HUES6 (cell line): ENCODE results near the gene P4HA1.
A peak's percentile ranks its signal among the peaks of the same experiment; 100 is the strongest.

Experiments
- H3K27ac ChIP-seq: 2 replicates; pipeline ENCODE4 v1.7.0; 2013; ENCODE audit warnings: low read depth, mild to moderate bottlenecking, low read length, inconsistent platforms
- H3K27me3 ChIP-seq: 2 replicates; pipeline ENCODE4 v1.6.1; 2013; ENCODE audit warnings: low read length; ENCODE audit not compliant: control insufficient read depth, insufficient read depth
- H3K36me3 ChIP-seq: 2 replicates; pipeline ENCODE4 v1.6.1; 2013; ENCODE audit warnings: low read length; ENCODE audit not compliant: control insufficient read depth, insufficient read depth
- H3K4me1 ChIP-seq: 2 replicates; pipeline ENCODE4 v1.6.1; 2013; ENCODE audit warnings: low read length; ENCODE audit not compliant: control insufficient read depth, insufficient read depth
- H3K4me3 ChIP-seq: 2 replicates; pipeline ENCODE4 v1.5.1; 2013; ENCODE audit warnings: low read depth, low read length
- H3K9ac ChIP-seq: one replicate; pipeline ENCODE4 v1.6.1; 2013; ENCODE audit warnings: mild to moderate bottlenecking, low read length
- H3K9me3 ChIP-seq: 2 replicates; pipeline ENCODE4 v1.6.1; 2013; ENCODE audit warnings: low read depth, low read length; ENCODE audit not compliant: control insufficient read depth, insufficient read depth

Gene P4HA1

DNA sequence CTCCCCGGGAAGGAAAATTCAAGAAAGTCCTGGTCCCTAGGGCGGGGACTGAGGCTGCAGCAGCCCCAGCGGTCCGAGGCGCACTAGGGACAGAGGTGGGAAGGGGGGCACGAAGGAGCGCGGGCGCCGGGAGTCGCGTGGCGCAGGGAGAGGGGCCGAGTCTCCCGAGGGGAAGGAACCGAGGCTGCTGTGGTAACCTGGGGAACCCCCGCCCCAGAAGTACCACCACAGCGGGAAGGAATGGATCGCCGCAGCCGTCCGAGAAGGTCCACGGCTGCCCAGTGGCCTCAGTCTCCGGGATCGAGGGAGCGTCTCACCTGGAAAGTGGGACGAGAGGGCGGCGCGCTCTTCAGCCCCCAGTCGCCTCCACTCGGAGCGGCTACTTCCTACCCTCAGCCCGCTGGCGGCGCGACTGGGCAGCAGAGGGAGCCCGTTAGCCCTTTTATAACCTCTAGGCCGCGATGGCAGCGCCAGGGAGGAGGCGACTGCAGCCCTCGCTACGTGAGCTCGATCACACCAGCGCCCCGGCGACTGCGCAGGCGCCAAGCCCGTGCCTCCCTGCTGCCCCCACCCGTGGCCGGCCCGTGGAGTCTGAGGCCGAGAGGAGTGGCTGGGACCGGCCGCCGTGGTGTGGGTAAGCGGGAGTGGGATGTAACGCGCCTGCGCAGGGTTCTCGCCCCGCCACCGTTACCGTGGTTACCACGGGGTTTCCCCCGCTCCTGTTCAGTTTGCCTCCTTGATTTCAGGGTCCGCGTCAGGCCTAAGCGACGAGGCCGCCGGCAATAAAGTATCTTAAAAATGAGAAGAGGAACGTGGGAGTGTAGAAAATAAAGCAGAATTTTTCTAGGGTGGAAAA, at the start of gene P4HA1:
Gene P4HA1 (minus strand): TSS at position 418 of the 856 bp plus-strand sequence. CDS start 21,983 bp downstream, outside the sequence.
- H3K9me3 ChIP-seq: no peaks in the 10 kb centered on the region
- H3K27ac ChIP-seq: peak within 1 kb of the TSS; percentile 73; the same call in 1 of the 2 replicates
- no peaks in the 10 kb centered on the region for H3K36me3 ChIP-seq
- H3K9ac ChIP-seq: peak within 1 kb of the TSS; percentile 88
- peak within 1 kb of the TSS; percentile 94 for H3K4me3 ChIP-seq
- peaks cover 11% of the 10 kb centered on the region for H3K4me1 ChIP-seq
- no peaks in the 10 kb centered on the region for H3K27me3 ChIP-seq

DNA sequence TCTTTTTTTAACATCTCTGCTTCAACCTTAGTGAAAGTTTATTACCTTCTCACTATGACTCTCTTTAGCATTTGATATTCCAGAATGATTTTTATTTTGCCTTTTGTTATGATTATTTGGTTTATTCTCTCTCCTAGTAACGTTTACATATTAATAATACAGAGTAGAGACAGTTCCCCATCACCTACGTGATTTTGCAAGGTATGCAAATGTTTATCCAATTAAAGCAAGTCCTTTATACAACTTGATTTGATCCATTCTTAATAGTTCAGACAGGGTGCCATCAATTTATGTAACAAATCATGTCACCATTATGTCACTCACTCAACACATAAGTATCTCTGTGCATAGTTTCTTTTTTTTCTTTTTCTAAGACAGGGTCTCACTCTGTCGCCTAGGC, 44.9 kb upstream of the P4HA1 start:
- Histone ChIP-seq H3K9me3 (no peaks in the 10 kb centered on the region), H3K9ac (no peak overlapping the region), H3K36me3 (peaks cover 79% of the 10 kb centered on the region), H3K27me3 (no peaks in the 10 kb centered on the region), H3K27ac (no peak overlapping the region), H3K4me1 (no peaks in the 10 kb centered on the region), H3K4me3 (no peak overlapping the region)

- no peaks in the 10 kb centered on the region for H3K4me1 ChIP-seq
- H3K9me3 ChIP-seq: no peaks in the 10 kb centered on the region
- no peak overlapping the region for H3K27ac ChIP-seq
- H3K27me3 ChIP-seq: no peaks in the 10 kb centered on the region
- no peak overlapping the region for H3K4me3 ChIP-seq
- peaks cover 80% of the 10 kb centered on the region for H3K36me3 ChIP-seq
- no peak overlapping the region for H3K9ac ChIP-seq
Observed at GRCh38 chr10:73139251-73139650, 42.6 kb upstream of the P4HA1 start.

DNA sequence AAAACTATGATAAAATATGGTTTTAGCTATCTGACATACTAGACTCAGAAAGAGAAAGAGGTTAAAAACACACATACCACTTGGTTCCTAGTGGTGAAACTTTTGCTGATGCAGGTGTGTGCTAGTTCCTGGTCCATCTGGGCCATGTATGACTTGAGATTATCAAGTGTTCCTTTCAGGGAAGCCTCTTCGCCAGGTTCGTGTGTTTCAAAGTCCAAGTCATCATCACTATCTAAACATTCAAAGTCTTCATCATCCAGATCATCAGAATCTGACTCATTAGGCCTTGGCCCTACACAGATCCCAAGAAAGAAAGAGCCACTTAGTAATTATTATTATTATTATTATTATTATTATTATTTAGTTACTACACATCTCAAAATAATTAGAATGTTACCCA, 40.0 kb upstream of the P4HA1 start:
- Histone ChIP-seq H3K9me3 (no peaks in the 10 kb centered on the region), H3K9ac (no peak overlapping the region), H3K4me1 (no peaks in the 10 kb centered on the region), H3K27ac (no peak overlapping the region), H3K4me3 (no peak overlapping the region), H3K36me3 (peaks cover 79% of the 10 kb centered on the region), H3K27me3 (no peaks in the 10 kb centered on the region)

DNA sequence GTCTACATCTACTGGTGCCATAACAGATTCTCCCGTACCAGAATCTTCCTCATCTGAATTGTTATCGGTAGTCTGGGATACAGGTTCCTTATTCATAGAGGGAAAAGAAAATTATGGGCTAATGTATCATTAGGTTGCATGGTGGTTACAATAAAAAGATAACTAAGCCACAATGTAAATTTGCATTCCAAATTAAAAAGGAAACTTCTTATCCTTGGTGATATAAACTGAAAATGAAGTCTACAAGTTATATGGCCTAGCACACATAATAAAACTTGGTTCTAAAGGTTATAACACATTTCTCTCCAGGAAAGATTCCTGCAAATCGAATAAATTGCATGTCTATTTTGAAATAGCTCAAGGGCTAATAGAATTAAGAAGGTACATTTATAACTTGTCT, 38.1 kb upstream of the P4HA1 start:
- H3K27me3 ChIP-seq: no peaks in the 10 kb centered on the region
- H3K9ac ChIP-seq: no peak overlapping the region
- peaks cover 82% of the 10 kb centered on the region for H3K36me3 ChIP-seq
- H3K27ac ChIP-seq: no peak overlapping the region
- H3K4me3 ChIP-seq: no peak overlapping the region
- H3K9me3 ChIP-seq: no peaks in the 10 kb centered on the region
- H3K4me1 ChIP-seq: no peaks in the 10 kb centered on the region

GRCh38 chr10:73131913-73132686, 35.4 kb upstream of the P4HA1 start:
- H3K9ac ChIP-seq: no peak overlapping the region
- no peaks in the 10 kb centered on the region for H3K9me3 ChIP-seq
- no peaks in the 10 kb centered on the region for H3K4me1 ChIP-seq
- H3K36me3 ChIP-seq: peaks cover 74% of the 10 kb centered on the region
- no peaks in the 10 kb centered on the region for H3K27me3 ChIP-seq
- no peak overlapping the region for H3K4me3 ChIP-seq
- no peak overlapping the region for H3K27ac ChIP-seq

DNA sequence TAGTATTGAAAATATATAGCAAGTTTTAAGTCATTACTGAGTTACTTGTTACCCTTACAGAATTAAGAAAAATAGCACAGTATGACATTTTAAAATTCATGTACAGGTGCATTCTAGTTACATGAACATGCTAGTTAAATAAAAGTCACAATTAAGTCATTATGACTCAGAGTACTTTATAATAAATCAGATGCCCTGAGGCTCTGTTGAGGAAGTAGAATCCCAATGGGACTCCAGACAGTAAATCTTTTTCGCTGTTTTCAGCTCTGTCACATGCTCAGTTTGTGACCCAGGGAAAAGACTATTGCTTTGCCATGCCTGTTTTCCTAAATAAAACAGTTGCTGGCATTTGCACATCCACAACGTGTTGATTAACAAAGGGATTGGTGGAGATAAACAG, 34.6 kb upstream of the P4HA1 start:
- Histone ChIP-seq H3K9ac (no peak overlapping the region), H3K4me3 (no peak overlapping the region), H3K4me1 (no peaks in the 10 kb centered on the region), H3K36me3 (peaks cover 75% of the 10 kb centered on the region), H3K9me3 (no peaks in the 10 kb centered on the region), H3K27ac (no peak overlapping the region), H3K27me3 (no peaks in the 10 kb centered on the region)

DNA sequence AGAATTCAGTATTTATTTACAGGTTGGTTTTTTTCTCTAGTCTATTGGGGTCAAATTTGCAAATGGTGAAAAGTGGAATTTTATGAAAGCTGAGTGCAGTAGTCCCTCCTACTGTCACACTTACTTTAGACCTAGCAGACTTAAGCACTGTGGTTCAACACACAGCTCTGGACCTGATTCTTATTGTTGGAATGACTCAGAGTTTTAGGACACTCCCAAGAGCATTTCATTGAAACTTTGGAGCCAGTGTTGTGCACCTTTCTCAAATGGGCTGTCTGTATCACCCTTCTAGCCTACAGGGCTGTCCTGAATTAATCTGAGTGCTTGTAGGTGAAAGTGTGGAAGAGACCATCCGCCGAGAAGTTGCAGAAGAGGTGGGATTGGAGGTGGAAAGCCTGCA, 29.7 kb upstream of the P4HA1 start:
- peaks cover 40% of the 10 kb centered on the region for H3K36me3 ChIP-seq

DNA sequence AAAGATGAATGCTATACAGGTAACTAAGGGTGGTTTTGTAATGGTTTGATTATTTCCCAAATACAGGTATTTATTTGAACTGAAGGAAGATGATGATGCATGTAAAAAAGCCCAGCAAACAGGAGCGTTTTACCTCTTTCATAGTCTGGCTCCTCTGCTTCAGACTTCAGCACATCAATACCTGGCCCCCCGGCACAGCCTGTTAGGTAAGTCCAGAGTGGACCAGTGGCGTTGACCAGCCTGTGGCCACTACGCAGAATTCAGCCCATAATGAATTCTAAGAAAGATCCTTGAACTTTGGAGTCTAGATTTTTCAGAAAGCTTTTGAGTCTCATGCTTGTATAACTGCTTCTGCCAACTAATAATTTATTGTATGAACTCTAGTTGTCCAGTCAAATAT, 23.3 kb upstream of the P4HA1 start:
- Histone ChIP-seq H3K27ac (no peak overlapping the region), H3K9ac (no peak overlapping the region), H3K27me3 (no peaks in the 10 kb centered on the region), H3K4me1 (peaks cover 4% of the 10 kb centered on the region; the same call in 1 of the 2 replicates), H3K36me3 (peaks cover 13% of the 10 kb centered on the region), H3K4me3 (no peak overlapping the region), H3K9me3 (no peaks in the 10 kb centered on the region)

More for the DNA sequence above, 29.7 kb upstream of the P4HA1 start:
- no peak overlapping the region for H3K27ac ChIP-seq
- H3K4me3 ChIP-seq: no peak overlapping the region
- no peaks in the 10 kb centered on the region for H3K4me1 ChIP-seq
- H3K9me3 ChIP-seq: no peaks in the 10 kb centered on the region
- no peaks in the 10 kb centered on the region for H3K27me3 ChIP-seq
- H3K9ac ChIP-seq: no peak overlapping the region

- no peak overlapping the region for H3K9ac ChIP-seq
- H3K27ac ChIP-seq: no peak overlapping the region
- H3K9me3 ChIP-seq: no peaks in the 10 kb centered on the region
- H3K36me3 ChIP-seq: peaks cover 11% of the 10 kb centered on the region
- no peak overlapping the region for H3K4me3 ChIP-seq
- no peaks in the 10 kb centered on the region for H3K27me3 ChIP-seq
- peaks cover 4% of the 10 kb centered on the region; the same call in 1 of the 2 replicates for H3K4me1 ChIP-seq
Observed at GRCh38 chr10:73119457-73119856, 22.8 kb upstream of the P4HA1 start.
